CD4-positive, alpha-beta T cell treated with Interleukin-4 for 4 hours (primary cell): ENCODE data around the gene ABTB1.

Experiments used
- DNase-seq: peaks from one replicate; pipeline ENCODE4 v3.0.0-alpha.2; 2020

Gene ABTB1

DNA sequence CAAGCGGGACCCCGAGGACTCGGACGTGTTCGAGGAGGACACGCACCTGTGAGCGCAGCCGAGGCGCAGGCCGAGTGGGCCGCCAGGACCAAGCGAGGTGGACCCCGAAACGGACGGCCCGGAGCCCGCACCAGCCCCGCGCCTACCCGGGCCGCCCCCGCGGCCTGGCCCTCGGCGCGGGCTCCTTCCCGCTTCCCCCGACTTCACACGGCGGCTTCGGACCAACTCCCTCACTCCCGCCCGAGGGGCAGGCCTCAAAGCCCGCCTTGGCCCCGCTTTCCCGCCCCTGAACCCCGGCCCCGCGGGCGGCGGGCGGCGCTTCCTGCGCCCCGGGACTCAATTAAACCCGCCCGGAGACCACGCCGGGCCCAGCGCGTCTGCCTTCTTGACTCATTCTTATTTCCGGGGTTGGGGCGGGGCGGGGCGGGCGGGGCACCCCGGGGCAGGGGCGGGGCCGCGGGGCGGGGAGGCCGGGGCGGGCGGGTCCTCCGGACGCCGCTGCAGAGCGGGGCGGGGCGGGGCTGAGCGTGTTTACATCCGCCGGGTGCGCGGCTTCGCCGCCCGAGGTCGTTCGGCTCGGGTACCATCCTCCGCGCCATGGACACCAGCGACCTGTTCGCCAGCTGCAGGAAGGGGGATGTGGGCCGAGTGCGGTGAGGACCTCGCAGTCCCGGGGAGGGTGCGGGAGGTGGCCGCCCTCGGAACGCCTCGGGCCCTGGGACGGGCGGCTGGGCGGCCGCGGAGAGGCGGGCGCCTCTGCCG lies at the start of gene ABTB1:
Gene ABTB1 (plus strand): TSS at position 524 of the 762 bp plus-strand sequence. CDS start 74 bp downstream, at position 598.
- DNase-seq, result peak; percentile 84

DNA sequence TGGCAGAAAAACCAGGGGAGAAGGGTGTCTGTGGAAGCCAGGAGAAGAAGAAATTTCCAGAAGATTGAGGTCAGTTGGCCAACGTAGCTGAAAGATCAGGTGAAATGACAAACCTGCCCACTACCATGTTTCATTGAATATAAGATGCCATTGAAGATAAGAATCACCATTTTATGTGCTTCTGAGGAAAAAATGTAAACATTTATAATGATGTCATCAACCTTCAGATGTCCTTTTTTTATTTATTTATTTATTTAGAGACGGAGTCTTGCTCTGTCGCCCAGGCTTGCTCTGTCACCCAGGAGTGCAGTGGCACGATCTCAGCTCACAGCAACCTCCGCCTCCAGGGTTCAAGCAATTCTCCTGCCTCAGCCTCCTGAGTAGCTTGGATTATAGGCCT lies 48.7 kb upstream of the ABTB1 start:
- no peak for DNase-seq

DNA sequence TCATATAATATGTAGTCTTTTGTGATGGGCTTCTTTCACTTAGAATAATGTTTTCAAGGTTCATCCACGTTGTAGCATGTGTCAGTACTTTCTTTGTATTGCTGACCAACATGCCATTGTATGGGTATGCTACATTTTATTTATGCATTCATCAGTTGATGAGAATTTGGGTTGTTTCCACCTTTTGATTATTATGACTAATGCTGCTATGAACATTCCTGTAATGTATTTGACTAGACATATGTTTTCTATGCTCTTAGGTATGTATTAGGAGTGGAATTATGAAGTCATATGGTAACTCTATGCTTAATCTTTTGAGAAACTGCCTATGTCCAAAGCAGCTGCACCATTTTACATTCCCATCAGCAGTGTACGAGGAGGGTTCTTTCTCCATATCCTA lies 46.9 kb upstream of the ABTB1 start:
- no peak for DNase-seq

DNA sequence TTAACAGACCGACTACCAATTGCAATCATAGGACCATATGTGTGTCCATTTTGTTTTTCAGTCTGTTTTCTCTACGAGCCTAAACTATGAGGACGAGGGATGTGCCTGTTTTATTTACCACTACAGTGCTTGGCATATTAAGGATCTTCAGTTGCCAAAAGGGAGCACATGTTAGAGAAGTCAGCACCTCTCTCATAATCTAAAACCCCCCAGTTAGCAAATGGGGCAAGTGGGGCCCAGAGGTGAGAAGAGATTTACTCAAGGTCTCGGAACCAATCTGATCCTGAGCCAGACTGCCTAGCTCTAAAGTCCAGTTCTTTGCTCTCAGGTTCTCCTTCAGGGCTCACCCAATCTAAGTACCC lies 44.3 kb upstream of the ABTB1 start:
- DNase-seq, result no peak

DNA sequence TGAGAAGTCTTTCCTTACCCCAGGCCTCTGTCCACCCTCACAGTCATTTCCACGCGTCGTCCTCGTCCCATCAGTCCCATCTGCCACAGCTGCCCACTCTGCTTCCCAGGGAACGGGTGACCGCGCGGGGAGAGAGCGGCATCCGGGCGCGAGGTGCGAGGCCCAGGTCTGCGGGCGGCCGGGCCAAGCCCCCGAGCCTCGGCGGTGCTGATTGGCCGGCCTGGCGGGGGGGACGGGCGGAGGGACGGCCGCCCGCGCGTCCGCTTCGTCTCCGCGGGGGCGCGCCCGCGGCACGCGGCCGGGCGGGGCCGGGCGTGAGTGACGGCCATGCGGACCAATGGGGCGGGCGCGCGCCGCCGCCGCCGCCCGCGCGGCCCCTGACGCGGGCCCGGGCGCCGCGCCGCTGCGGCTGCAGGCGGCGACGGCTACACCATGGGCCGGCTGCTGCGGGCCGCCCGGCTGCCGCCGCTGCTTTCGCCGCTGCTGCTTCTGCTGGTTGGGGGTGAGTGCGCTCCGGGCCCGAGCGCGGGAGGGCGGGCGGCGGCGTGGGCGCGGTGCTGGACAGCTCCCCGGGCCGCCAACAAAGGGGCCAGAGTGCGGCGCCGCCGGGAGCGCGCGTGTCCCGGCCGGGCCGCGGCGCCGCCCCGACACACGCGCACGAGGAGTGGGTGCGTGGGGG lies 43.8 kb upstream of the ABTB1 start, which contains the start of gene PODXL2:
Gene PODXL2 (plus strand): TSS at position 398 of the 679 bp plus-strand sequence. CDS start 35 bp downstream, at position 433.
- peak; percentile 10 for DNase-seq

DNA sequence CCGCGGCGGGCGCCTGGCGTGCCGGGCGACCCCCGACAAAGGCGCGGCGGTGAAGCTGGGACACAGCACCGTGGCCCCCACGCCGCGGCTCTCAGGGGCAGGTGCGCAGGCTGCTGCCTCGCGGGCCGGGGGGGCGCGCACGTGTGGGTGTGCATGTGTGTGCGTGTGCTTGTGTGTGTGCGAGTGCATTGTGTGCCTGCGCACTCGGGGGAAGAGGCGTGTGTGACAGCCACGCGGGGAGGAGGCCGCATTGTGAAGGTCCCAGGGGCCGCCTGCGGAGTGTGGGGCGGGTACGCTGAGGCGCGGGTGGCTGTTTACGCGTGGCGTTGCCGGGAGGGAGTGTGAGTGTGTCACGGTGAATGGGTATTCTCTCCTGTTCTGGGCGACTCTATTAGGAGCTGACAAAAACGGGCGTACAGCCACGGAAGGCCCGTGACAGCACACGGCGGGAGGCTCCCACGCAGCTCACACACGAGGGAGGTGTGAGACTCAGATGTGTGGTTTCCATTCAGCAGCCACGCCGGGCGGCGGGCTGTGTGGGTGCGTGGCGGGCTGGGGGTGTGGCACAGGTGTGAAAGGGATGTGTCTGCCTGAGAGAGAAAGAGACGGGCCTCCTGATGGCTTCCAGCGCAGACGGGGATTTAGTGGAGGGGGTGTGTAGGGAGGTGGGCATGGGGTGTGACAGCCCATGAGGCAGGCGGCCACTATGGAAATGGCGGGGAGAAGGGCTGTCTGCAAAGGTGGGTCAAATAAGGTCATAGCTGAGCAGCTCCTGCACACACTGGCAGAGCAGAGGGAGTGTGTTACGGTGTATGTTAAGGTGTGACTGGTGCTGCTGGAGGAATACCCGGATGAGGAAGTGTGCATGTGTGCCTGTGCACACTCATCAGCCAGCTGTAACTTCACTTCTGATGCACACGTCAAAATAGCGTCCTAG lies 43.0 kb upstream of the ABTB1 start:
- DNase-seq, result peak; percentile 43

DNA sequence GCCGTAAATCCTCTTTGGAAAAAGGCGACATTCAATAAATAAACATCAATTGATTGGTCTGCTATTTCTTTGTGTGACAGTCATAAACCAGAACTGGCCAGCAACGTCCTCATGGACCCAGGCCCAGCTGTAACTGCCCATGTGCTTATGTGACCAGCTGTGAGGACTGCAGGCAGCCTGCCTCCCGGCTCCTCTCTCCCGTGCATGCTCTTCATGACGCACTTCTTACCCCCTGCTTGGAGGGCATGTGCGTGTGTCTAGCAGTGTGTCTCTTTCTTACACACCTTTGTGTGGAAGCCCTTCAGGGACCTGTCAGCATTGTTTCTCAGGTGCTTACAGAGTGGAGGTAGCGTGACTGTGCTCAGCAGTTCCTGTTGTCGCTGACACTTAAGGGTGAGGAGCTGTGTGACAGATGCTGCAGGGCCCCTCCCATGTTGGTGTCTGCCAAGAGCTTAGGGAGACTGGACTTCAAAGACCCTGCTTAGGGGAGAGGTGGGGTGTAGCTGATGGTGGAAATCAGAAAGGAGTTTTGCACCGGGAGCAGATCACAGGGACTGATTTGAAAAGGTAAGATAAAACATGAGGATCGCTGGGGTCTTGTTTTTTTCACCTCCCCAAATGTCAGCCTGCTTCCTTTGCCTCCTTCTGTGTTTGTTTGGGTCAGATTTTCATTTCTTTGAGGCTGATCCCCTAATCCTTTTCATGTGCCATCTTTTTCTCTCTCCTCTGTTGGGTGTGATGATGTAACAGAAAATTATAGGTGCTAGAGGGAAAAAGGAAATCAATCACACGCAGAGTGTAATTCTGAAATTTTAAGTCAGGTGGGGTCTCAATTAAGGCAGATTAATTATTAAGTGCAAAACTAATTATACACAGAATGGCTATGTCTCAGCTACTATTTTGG lies 41.7 kb upstream of the ABTB1 start:
- DNase-seq, result no peak

DNA sequence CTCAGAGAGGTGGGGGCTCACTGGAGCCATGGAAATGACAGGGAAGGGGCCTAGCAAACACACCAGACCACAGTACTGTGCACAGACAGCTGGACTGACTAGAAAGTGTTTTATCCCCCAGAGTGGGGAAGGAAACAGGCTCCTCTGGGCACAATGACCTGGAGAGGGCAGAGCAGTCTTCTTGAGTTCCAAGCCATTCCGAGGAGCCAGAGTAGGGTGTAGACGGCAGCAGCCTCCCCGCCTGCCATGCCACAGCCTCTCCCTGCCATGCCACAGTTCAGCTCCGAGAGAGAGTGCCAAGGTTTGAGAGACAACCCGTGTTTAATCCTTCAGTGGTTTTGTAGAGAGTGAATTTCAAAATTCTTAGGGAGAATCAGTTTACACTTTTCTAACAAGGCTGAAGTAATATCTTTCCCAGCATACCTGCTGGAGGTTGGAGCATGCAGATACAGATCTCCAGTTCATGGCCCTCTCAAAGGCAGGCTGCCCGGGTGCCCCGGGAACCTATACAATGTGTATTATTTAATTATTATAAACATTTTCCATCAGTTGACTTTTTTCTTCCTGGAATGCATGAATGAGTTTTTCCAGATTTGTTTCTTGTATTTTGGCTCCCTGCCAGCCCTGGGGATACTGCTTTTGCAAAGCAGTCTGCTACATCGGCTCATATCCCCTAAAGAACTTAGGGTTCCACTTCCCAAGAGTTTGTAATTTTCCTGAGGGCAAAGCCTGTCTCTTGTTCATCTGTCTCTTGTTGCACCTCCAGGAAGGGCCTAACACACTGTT lies 40.5 kb upstream of the ABTB1 start:
- no peak for DNase-seq

DNA sequence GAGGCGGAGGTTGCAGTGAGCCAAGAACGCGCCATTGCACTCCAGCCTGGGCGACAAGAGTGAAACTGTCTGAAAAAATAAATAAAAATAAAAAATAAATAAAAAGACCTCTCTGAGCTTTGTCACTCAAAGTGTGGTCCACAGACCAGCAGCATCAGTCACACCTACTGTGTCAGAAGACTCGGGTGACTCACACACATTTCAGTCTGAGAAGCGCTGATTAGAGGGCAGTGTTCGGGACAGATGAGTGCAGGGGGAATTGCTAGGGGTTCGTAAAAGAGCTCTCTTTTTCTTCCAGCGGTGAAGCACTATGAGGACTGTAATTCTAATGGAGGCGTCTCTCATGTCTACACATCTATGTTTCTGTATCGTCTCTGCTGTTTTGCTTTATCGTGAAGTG lies 38.1 kb upstream of the ABTB1 start:
- no peak for DNase-seq

DNA sequence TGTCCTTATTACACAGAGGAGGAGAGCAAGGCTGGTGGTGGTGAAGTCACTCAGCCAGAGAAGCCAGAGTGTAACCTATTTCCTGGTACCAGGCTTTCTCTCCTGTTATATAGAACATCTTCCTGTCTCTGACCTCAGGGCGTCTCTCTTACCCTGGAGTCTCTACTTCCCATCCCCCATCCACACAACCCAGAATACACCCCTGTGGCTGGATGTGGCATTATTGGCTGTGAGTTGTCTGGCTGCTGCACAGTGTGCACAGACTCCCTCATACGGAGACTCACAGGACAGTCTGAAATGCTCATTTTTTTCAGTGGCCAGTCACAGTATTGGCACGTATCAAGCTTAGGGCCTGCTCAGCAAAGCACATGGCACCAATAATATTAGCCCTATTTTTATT lies 35.2 kb upstream of the ABTB1 start:
- peak; percentile 11 for DNase-seq

DNA sequence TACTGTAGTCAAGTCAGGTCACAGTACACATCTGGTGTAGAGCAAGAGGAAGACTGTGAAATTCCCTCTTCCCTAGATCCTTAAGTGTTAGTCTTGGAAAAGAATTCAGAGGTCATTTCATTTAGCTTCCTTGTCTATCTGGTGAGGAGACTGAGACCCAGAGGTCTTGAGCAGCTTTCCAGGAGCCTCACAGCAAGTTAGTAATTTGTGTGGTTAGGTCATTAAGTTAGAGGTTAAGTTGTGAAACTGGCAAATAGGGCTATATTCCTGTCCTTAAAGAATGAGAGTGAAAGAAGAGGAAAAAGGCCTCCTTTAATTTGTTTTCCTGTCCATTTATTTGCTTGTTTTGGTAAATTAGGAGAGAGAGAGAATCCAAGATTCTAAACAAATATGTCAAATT lies 34.8 kb upstream of the ABTB1 start:
- DNase-seq, result no peak

DNA sequence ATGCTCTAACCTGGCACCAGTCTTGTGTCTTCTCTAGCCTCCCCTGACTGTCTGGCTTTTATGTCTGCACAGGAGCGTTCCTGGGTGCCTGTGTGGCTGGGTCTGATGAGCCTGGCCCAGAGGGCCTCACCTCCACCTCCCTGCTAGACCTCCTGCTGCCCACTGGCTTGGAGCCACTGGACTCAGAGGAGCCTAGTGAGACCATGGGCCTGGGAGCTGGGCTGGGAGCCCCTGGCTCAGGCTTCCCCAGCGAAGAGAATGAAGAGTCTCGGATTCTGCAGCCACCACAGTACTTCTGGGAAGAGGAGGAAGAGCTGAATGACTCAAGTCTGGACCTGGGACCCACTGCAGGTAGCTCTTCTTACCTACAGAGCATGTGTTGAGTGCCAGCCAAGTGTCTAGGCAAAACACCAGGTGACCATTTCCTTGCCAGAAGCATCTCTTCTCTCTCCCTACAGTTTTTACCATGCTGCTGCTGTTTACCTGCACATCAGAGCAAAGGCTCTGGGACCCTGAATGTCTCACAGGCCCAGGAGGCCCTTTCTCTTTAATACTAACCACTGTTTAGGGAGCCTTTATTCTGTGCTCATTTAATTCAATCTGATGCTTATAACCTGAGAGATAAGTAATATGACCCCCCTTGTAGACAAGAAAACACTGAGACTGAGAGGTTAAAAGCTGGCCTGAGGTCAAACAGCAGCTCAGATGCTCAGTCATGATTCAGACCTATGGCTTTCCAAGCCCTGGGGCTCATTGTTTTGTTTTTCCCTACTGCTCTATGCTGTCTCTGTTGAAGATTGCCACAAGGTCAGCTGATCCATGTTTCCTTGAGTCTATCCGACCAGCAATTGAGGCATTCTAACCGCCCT lies 33.3 kb upstream of the ABTB1 start:
- no peak for DNase-seq

DNA sequence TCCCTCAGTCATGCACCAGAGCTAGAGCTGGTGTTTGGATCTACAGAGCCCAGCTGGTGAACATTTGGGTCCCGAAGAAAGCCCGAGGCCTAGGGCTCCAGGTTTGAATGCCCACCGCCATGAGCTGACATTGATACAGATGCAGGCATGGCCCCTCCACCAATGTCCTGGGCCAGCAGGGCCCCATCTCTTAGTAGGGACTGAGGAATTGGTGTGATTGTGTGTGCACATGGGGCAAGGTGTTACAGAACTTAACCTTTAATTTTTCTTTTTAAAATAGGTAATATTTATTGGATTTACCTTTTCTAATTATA lies 32.8 kb upstream of the ABTB1 start:
- no peak for DNase-seq

DNA sequence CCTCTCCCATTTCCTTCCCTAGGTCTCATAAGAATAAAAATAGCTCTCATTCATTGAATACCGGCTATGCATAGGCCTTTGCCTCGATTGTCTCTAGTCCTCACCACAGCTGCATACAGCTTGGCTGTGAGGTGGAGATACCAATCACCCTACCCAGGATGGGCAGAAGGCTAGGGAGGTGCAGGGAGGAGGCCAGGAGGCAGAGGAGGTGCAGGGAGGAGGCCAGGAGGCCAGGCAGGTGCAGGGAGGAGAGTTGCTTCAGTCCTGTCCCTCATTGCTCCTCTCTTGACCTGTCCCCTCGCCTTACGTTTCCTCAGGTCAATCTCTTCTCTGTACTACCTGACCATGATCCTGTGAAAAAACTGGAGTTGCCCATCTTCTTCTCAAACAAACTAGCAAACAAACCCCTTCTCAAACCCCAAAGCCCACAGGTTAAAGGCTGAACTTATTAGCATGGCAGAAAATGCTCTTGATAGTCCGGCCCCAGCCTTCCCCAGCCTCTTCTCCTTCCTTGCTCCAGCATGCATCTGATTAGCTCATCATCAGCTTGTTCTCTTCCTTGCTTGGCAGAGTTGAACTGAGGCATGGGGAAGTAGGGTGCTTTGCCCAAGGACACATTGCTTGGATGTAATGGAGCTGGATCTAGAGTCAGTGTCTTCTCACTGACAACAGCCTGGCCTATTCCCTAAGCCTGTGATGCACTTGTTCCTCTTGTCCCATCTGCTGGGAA lies 27.9 kb upstream of the ABTB1 start:
- DNase-seq, result no peak

DNA sequence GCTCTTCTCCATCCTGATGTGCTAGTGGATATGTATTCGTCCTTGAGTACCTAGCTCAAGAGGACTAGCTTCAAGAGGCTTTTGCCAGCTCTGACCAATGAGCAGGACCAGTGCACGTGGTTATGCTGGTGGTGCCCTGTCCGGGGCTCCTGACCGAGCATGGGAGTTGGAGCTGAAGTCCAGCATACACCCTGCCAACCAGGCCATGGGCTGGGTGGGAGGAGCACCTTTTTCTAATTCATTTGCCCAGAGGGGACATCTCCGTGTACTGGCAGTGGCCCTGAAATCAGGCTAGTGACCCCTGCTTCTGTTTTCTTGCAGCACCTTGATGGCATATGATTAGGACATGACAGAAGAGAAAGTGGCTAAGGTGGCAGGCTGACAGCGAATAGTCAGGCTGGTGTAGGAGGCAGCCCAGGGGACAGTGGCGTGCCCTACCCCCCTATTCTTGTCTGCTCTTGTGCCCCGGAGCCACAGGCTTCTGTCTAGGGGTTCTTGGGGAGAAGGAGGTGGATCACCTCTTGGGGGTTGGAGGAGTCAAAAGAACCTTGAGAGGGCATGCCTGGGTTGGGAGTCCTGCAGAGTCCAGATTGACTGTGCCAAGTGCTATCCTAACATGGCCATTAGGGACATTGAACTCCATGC lies 27.3 kb upstream of the ABTB1 start:
- DNase-seq, result no peak

DNA sequence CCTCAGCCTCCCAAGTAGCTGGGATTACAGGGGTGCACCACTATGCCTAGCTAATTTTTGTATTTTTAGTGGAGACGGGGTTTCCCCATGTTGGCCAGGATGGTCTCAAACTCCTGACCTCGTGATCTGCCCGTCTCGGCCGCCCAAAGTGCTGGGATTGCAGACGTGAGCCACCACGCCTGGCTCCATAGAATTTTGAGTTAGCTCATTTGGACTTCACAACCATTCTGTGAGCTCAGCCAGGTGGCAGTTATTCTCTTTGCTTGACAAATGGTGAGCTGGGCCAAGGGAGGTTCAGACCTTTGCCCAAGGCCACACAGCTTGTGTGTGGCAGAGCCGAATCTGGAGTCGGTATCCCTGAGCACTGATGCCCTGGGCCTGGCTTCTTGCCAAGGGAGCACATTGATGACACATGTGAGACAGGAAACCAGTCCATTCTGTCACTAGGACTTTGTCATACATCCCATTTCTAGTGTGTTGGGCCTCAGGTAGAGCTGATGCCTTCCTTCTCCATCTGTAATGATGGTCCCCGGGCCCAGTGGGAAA lies 26.2 kb upstream of the ABTB1 start:
- no peak for DNase-seq

DNA sequence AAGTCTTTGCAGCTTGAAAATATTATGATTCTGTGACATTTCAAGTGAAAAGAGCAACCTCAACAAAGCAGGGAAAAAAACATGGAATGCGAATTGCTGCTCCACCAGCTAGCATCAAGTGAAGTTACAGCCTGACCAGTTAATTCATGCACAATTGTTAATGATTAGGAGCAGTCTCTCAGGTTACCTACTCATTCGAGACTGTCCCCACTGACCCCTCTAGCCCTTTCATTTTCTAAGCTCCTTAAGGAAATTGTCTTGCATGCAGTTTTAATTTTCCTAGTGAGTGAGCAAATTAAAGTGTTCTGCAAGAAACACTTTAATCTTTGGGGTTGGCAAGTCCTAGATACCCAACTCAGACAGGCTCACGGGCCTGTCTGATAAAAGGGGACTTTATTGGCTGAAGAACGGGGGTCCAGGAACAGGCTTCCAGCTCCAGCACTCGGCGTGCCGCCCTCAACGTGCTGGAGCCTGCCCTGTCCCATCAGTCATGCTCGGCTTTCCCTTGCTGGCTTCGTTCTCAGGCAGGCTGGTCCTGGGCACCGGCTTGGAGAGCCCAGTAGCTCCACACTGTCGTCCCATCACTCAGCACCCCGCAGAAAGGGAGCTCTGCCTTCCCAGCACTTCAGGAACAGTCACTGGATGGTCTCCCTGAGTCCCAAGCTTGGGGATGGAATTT lies 25.4 kb upstream of the ABTB1 start:
- no peak for DNase-seq

DNA sequence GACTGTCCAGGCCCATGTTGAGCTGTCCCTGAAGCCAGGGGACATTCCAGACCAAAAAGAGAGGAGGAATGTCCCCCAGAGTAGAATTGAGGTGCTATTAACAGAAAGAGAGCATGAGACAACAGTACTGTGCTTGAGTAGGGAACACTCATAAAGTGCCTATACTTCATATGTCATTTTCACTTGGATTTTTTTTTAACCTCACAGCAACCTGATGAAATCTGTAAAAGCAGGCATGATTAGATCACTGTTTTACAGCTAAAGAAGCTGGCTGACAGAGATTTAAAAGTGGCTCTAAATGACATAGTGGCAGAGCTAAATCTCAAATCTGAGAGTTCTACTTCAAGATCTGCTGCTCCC lies 24.9 kb upstream of the ABTB1 start:
- no peak for DNase-seq

DNA sequence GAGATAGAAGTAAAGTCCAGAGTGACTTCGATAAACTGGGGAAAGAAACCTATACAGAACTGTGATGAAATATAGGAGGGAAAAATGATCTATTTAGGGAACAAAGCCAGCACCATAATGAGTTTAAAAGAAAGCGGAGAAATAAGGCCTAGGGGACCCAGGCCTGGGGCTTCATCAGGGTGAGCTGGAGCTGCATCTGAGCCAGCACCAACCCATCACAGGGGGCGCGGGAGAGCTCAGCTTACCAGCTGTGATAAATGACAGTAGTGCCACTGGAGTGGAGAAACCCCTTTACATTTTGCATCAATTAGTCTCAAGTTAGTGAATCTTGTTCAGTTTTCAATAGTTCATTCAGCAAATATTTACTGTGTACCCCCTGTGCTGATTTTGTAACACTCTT lies 22.5 kb upstream of the ABTB1 start:
- no peak for DNase-seq
